ENCODE measurements around the gene UGT1A8. TPM values are rescaled to one million over a fixed set of nuclear protein-coding genes. Genes with fewer than 3 reads are reported as not detected.

Gene UGT1A8
- total and polyA plus RNA-seq, 2 donors (not counting 1 experiment from before 2014, with no cell fraction given): not detected

GRCh38 chr2:233811087-233811486, 193.7 kb downstream of the UGT1A8 start:
- no peaks in the 10 kb centered on the region for H3K79me2 ChIP-seq (ENCODE audit: control insufficient read depth, insufficient read depth, low read length)
- H2AFZ ChIP-seq (ENCODE audit: insufficient read depth, low read depth, low read length, poor library complexity, severe bottlenecking): no peak overlapping the region
- intact Hi-C loops (cut with micrococcal nuclease): no loop called here
- no peak overlapping the region for H3K9ac ChIP-seq (ENCODE audit: low read length)
- H3K4me2 ChIP-seq (replicated peaks; ENCODE audit: low read depth, low read length, poor library complexity, severe bottlenecking): no peak overlapping the region
- peaks cover 24% of the 10 kb centered on the region for H3K27me3 Mint-ChIP-seq
- no peaks in the 10 kb centered on the region for H3K4me1 Mint-ChIP-seq
- ChIA-PET POLR2A (no interaction called here), CTCF (no interaction called here)
- no peak for ATAC-seq (ENCODE audit: low read depth)
- peaks cover 0 to 8% (median 0%) of the 10 kb centered on the region in 4 experiments for H3K27me3 ChIP-seq (replicated peaks in 1 of 4; ENCODE audit: control extremely low read depth in 1 of 4, control insufficient read depth in 3 of 4, insufficient read depth in 4 of 4, low read length in 3 of 4)
- H3K4me3 ChIP-seq (ENCODE audit: control extremely low read depth in 1 of 5, extremely low read depth in 1 of 5, insufficient read depth in 1 of 5, low read depth in 2 of 5, low read length in 4 of 5): no peak overlapping the region
- no peaks in the 10 kb centered on the region for H3K4me1 ChIP-seq (ENCODE audit: control insufficient read depth in 2 of 2, insufficient read depth in 2 of 2, low read length in 2 of 2)
- WGBS (ENCODE audit: insufficient coverage): 82% methylated on average over 3 of the region's 4 CpGs
- TF ChIP-seq CTCF (IDR thresholded peaks at IDR 0.05) (no peak), EZH2 (IDR thresholded peaks at IDR 0.05; ENCODE audit: borderline replicate concordance, insufficient read depth, low read depth, low read length, poor library complexity, severe bottlenecking) (no peak)
- no peak overlapping the region for H3K27ac Mint-ChIP-seq
- H3K4me3 Mint-ChIP-seq: no peak overlapping the region
- no peak overlapping the region for H3K27ac ChIP-seq (ENCODE audit: low read length in 2 of 2)
- no peak for DNase-seq
- H4K20me1 ChIP-seq (ENCODE audit: control insufficient read depth, insufficient read depth, low read length, poor library complexity, severe bottlenecking): no peaks in the 10 kb centered on the region
- no peaks in the 10 kb centered on the region for H3K36me3 ChIP-seq (replicated peaks in 1 of 2; ENCODE audit: control extremely low read depth in 1 of 2, control insufficient read depth in 1 of 2, extremely low read depth in 1 of 2, insufficient read depth in 2 of 2, low read length in 1 of 2)
- no peaks in the 10 kb centered on the region for H3K9me3 Mint-ChIP-seq (ENCODE audit: insufficient read depth)
- H3K9me3 ChIP-seq (ENCODE audit: control extremely low read depth in 1 of 3, control insufficient read depth in 2 of 3, insufficient read depth in 1 of 3, low read length in 2 of 3): no peaks in the 10 kb centered on the region

GRCh38 chr2:233811732-233812131, 194.3 kb downstream of the UGT1A8 start:
- ChIA-PET CTCF (no interaction called here), POLR2A (no interaction called here)
- Histone ChIP-seq H3K9me3 (ENCODE audit: control extremely low read depth in 1 of 3, control insufficient read depth in 2 of 3, insufficient read depth in 1 of 3, low read length in 2 of 3) (peaks cover 0 to 5% (median 0%) of the 10 kb centered on the region in 3 donors), H3K4me2 (replicated peaks; ENCODE audit: low read depth, low read length, poor library complexity, severe bottlenecking) (no peak overlapping the region), H3K27me3 (replicated peaks in 1 of 4; ENCODE audit: control extremely low read depth in 1 of 4, control insufficient read depth in 3 of 4, insufficient read depth in 4 of 4, low read length in 3 of 4) (peaks cover 0 to 12% (median 0%) of the 10 kb centered on the region in 4 experiments), H3K27ac (ENCODE audit: low read length in 2 of 2) (no peak overlapping the region), H3K79me2 (ENCODE audit: control insufficient read depth, insufficient read depth, low read length) (no peaks in the 10 kb centered on the region), H4K20me1 (ENCODE audit: control insufficient read depth, insufficient read depth, low read length, poor library complexity, severe bottlenecking) (no peaks in the 10 kb centered on the region), H3K9ac (ENCODE audit: low read length) (no peak overlapping the region), H3K36me3 (replicated peaks in 1 of 2; ENCODE audit: control extremely low read depth in 1 of 2, control insufficient read depth in 1 of 2, extremely low read depth in 1 of 2, insufficient read depth in 2 of 2, low read length in 1 of 2) (no peaks in the 10 kb centered on the region), H3K4me1 (ENCODE audit: control insufficient read depth in 2 of 2, insufficient read depth in 2 of 2, low read length in 2 of 2) (no peaks in the 10 kb centered on the region), H3K4me3 (ENCODE audit: control extremely low read depth in 1 of 5, extremely low read depth in 1 of 5, insufficient read depth in 1 of 5, low read depth in 2 of 5, low read length in 4 of 5) (no peak overlapping the region), H2AFZ (ENCODE audit: insufficient read depth, low read depth, low read length, poor library complexity, severe bottlenecking) (no peak overlapping the region)
- H3K27ac Mint-ChIP-seq: no peak overlapping the region
- no peak overlapping the region for H3K4me3 Mint-ChIP-seq
- DNase-seq (no peak), ATAC-seq (ENCODE audit: low read depth) (no peak)
- no peaks in the 10 kb centered on the region for H3K9me3 Mint-ChIP-seq (ENCODE audit: insufficient read depth)
- H3K27me3 Mint-ChIP-seq: peaks cover 24% of the 10 kb centered on the region
- TF ChIP-seq EZH2 (IDR thresholded peaks at IDR 0.05; ENCODE audit: borderline replicate concordance, insufficient read depth, low read depth, low read length, poor library complexity, severe bottlenecking) (no peak), CTCF (IDR thresholded peaks at IDR 0.05) (no peak)
- intact Hi-C loops (cut with micrococcal nuclease): no loop called here
- H3K4me1 Mint-ChIP-seq: no peaks in the 10 kb centered on the region
- WGBS (ENCODE audit: insufficient coverage): 95% methylated on average over 4 of the region's 8 CpGs

Measured in B cell (primary cell).